HG03095 (cell line): ENCODE data around the gene LSP1.

ENCODE experiments used
- ATAC-seq: cut with Tn5 transposase; IDR thresholded peaks from one replicate; pipeline ENCODE4 v1.9.1; 2021; ENCODE audit warnings: moderate library complexity; ENCODE audit not compliant: unreplicated experiment

LSP1 gene

DNA sequence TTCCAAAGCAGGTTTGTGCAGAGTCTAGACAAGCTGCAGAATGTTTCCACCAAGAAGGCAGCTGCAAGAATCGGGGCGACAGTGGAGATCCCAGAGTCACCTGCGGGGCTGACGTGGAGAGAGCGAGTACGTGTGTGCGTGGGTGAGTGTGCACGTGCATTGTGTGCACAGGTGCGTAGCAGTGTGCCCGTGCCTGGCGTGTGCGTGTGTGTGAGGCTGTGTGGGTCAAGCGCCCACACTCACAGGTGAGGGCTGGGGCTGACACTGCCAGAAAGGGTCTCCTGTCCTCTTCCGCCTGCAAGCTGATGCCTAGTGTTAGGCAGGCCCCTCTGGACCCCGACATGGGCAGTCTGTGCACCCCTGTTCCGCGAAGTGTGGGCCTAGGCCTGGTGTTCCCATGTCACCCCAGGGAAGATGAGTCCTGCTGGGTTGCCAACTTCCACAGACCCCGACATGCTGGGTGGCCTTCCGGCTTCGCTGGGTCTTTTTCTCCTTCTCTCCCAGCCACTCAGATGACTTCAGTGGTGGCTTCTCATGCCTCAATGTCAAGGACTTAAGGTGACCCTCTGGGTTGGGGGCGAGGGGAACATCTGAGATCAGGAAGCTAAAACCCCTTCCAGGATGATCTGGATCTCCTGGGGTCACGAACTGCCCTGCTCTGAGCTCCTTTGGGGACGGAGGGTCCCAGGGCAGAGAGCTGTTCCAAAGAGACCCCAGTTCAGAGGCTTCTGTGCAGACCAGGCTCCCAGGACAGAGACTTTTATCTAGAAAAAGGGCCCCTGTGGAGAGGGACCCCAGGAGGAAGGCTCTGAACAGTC is 28.5 kb upstream of the LSP1 start:
- ATAC-seq, result no peak

DNA sequence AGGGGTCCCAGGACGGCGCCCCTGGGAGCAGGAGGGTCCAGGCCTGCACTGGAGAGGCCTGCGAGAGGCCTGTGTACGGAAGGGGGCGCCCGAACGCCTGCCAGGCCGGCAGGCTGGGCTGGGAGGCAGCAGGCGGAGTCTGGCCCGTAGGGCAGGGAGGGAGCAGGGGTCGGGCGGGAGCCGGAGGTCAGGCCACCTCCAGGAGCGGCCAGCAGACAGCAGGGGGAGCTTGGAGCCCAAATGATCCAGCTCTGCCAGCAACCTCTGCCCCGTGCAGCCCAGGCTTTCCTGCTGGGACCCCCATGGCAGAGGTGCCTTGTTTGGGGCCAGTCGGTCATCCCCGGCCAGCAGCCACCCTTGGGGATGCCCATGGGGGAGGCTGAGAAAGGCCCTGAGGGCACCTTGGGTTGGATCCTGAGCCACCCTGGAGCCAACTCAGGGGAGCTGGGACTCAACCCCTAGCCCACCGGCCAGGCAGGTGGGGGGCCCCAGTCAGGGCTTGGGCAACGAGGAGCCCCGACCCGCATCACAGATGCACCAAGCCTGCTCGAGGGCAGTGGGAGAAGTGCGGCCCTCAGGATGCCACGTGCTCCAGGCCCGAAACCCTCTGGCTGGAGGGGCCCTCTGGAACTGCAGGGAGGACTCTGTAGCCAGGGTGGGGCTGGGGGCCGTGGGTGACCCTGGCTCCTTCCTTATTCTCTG is 27.7 kb upstream of the LSP1 start:
- no peak for ATAC-seq

DNA sequence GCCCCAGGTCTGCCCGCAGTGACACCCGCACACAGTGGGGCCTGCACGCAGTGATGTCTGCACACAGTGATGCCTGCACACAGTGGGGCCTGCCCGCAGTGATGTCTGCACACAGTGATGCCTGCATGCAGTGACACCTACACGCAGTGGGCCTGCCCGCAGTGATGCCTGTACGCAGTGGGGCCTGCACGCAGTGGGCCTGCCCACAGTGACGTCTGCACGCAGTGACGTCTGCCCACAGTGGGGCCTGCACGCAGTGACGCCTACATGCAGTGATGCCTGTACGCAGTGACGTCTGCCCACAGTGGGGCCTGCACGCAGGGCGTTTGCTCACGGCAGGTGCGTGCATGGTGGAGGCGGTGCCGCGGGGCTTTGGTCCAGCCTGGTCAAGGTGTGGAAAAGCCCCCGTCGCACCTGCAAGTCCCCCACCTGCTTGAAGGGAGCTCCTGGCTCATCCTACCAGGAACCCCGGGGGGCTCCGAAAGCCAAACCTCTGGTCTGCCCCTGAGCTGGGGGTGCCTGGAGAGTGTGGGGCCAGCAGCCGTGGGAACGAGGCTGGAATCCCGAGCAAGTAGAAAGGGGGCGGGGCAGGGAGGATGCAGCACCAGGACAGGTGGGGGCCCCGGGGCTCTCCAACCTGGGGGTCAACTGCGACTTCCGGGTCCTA is 27.0 kb upstream of the LSP1 start:
- no peak for ATAC-seq

DNA sequence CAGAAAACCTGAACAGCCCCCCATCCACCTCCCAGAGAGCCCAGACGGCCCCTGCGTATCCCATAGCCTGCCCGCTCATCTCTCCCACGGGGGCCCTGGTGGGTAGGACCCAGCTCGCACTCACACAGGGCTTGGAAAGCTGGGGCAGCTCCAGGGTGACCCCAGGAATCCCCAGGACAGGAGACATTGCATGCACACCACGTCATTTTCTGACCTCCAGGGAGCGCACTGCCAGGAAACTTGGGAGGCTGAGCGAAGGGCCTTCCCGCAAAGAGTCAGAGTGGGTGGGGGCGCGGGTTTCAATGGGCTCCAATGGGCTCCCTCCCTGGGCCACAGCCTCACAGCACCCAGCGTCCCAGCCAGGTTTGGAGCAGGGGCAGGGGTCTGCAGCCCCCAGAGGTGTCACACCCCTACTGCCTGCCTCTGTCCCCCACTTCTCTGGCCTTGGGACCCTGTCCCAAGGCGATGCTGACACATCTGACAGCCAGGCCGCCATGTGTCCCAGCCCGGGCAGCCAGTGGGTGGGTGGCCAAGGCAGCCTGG is 26.3 kb upstream of the LSP1 start:
- ATAC-seq, result no peak

DNA sequence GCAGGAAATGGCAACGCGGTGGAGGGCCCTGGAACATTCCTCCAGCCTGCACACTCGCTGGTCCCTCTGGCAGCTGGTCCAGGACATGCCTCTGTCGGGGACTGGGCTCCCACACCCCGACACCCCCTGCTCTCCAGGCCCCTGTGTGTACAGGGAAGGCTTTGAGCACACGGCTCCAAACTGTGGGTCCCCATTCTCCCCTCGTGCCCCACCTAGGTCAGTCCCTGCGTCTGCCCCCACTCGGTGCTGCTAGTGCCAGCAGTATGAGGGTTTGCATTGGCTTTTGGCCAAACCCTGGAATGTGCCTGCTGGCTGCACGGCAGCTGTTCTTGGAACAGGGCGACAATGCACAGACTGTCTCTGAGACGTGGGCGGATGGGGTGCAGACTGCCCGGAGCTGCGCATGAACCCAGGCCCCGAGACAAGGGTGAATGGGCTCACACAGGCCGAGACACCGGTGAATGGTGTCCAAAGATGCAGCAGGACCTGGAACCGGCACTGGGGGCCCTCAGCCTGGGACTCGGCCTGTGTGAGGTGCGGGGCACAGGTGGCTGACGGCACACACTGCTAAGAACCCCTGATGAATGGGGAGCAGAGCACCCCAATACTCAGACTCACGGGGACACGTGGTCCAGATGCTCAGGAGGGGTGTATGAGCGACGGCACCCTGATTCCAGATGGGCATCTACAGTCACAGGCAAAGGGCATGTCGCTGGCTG is 25.6 kb upstream of the LSP1 start:
- no peak for ATAC-seq

GRCh38 chr11:1827931-1828330 is 25.0 kb upstream of the LSP1 start:
- no peak for ATAC-seq

- no peak for ATAC-seq
Measured at GRCh38 chr11:1828542-1828941, 24.3 kb upstream of the LSP1 start.

DNA sequence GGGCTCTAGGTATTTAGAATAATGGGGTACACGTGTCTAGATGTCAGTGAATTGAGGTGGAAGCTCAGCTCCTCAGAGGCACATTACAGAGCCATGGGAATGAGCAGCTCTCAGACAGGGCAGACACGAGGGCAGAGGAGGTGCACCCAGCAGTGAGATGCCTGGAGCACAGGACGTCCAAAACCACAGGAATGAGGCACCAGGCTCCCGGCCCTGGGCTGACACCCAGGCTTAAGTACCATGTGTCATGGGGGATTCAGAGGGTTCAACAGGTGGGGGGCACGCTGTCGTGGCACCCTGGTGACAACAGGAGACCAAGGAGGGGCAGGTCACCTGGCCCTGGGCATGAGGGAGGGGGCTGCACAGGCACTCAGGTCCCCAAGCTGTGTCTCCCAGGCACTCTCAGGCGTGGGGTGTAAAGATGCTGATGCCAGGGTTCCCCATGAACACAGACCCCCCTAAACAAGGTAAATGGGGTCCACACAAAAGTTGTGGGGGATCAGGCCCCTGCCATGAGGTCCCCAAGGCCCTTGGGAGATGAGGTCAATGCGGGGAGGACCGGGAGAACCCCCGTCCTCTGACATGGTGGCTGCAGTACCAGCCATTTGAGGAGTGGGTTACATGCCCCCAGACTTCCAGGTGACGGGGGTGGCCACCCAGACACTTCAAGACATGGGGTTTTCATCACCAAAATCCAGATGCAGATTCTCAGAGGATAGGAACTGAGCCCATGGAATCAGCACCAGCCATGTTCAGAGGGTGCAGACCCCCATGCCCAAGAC is 23.7 kb upstream of the LSP1 start:
- no peak for ATAC-seq

GRCh38 chr11:1830004-1830321 is 22.9 kb upstream of the LSP1 start:
- ATAC-seq, result no peak

DNA sequence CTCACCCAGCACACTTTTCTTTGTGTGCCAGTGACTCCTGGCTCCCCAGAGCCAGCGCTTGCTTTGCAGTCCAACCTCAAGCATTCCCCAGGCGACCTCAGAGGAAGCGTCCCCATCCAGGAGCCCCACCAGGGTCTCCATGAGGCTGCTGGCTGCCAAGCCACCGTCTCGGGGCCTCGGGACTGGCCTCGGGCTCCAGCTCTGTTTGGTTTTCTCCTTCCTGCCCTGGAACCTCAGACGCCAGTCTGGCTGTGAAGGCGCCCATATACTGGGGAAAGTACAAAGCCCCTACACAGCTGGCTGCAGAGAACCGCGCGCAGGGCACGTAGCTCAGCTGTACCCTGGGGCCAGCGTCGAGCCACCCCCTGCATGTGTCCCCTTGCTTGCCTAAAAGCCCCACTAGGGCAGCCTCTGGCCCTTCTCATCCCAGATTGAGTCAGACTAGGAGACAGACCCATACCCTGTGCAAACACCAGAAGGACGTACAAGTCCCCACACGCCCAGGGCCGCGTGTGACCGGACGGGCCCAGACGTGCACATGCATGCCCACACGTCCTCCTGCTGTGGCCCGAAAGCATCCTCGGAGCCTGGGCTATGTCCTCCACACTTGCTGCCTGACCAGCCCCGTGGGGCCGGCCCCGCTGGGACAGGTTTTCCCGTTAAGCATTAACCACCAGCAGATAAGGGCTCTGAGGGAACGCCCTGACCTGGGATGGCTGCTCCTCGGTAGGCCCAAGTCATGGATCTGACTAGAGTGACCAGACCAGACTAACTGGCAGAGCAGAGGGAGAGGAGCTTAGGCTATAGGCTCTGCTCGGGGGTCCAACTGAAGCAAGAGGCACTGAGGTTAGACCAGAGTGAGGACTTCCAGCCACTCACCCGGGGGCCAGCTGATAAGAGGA is 22.3 kb upstream of the LSP1 start:
- ATAC-seq, result no peak

DNA sequence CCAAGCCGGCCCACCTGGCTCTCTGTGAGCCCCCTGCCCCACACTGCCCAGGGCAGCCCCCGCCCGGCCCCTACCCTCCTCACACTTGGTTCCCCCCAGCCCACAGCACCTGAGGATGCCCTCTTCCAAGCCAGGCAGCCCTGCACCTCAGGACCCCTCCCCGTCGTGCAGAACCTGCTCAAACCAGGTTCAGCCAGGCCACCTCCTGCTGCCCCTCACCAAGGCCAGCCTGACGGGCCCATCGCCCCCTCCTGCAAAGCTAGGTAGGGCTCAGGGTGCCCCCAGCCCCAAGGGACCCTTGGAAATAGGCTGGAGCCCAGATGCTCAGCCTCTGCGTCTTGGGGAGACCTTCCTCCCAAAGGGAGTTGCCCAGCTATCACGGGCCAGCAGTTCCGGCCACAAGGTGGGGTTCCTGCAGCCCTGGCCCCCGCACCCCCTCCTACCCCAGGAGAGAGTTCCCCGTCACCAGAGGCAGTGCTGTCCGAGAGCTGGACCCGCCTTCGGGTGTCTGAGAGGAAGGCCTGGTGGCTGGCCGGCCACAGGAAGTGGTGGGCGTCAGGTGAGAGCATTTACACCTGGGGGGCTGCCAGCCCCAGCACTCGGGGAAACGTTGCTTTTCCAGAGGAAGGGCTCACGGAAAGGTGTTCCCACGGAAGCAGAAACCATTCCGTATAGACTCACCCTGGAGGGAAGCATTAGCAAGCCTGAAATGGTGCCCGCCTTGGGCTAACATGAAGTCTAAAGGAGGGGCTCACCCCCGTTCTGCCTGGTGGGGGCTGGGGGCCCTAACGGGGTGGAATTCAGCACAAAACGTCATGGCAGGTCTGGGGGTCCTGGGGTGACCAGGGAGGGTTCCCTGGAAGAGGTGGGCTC is 21.3 kb upstream of the LSP1 start:
- no peak for ATAC-seq

DNA sequence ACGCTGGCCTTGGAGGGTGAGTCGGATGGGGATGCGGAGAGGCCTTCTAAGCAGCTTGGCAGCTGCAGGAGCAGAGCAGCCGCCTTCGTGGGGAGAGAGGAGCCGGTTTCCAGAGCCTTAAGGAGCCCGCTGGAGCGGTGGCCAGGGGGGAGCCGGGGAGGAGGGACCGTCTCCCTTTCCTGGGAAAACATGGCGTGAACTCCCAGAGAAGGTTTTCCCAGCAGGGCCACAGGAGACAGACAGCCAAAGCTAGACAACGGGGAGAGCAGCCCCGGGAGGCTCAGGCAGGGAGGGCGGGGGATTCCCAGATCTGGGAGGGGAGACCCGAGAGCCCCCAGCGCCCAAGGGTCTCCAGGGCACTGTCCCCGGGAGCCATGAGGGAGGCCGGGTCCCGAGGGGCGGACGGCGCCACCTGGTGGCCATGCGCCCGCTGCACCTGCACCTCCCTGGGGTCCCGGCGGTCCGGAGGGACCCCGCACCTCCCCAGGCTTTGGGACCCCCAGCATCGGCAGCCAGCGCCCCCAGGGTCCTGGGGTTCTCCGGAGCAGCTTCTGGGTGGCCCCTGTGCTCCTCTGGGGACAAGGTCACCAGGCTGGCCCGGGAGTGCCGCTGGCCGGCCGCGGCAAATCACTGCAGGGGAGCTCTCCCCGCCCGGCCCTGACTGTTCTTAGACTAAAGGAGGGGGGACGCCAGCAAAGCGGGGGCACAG is 20.5 kb upstream of the LSP1 start:
- ATAC-seq, result no peak

- ATAC-seq, result no peak
Measured at GRCh38 chr11:1832920-1833295, 20.0 kb upstream of the LSP1 start.

GRCh38 chr11:1834062-1834610 is 18.7 kb upstream of the LSP1 start:
- no peak for ATAC-seq

- ATAC-seq, result no peak
Measured at GRCh38 chr11:1834779-1835670, 17.9 kb upstream of the LSP1 start, which contains the start of gene SYT8. Gene SYT8, plus strand, starts transcription at chr11:1834990. Its CDS starts 116 bp downstream, at chr11:1835106.

DNA sequence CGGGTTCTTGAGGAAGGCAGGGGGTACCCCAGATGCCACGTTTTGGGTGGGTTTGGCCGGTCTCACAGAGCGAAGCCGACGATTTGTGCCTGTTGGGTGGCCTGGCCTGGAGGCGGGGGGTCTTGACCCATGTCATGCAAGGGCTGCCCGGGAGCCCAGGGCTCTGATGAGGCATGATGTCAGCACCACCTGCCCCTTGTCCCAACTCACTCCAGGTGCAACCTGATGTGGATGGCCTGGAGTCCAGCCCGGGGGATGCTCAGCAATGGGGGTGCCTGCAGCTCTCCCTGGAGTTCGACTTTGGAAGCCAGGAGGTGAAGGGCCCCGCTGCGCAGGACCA is 17.2 kb upstream of the LSP1 start:
- ATAC-seq, result no peak
